NCI-H69 (cell line): ENCODE measurements around the gene RAN.
"Not testable (repeated sequence)": the region's sequence is repeated elsewhere in the genome, so short reads cannot be mapped to it uniquely, and the experiment has no call there.

Source experiments
- DNase-seq: peaks from one replicate; lab custom pipeline; 2025; lab: John Stamatoyannopoulos, UW

RAN gene

DNA sequence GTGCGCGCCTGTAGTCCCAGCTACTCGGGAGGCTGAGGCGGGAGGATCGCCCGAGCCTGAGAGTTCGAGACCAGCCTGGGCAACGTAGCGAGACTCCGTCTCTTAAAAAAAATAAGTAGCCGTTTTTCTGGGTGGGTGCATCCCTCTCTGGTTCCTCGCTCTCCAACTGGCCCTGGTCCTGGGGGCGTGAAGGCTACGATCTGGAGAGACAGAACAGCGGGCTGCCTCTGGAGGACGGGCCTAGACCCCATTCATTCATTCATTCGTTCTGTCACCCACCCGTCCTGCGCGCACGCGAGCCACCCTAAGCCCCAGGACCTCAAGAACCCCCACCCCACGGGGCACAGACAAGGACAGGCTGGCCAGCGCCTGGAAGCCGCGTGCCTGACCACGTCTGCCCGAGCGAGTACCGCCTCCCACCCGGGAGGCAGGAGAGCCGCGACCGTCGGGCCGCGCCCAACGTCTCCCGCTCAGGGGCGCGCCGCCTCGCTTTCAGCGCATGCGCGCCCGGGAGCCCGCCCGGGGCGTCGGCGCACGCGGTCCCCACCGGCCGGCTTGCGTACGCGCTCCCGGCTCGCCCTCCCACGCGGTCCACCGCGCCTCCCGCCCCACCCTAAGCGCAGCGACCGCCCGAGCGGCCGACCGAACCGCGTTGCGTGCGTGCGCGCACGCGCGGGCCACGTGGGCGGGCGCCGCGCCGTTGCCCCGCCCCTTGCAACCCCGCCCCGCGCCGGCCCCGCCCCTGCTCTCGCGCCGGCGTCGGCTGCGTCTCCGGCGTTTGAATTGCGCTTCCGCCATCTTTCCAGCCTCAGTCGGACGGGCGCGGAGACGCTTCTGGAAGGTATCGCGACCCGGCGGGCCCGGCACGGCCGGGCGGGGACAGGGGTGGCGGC is at the start of gene RAN:
TSS of gene RAN (plus strand) at position 781 of the 893 bp plus-strand sequence. CDS start 528 bp downstream, outside the sequence.
- peak; percentile 97 for DNase-seq

- DNase-seq = no peak
These were observed 46.1 kb upstream of the RAN start for GRCh38 chr12:130825771-130826150.

DNA sequence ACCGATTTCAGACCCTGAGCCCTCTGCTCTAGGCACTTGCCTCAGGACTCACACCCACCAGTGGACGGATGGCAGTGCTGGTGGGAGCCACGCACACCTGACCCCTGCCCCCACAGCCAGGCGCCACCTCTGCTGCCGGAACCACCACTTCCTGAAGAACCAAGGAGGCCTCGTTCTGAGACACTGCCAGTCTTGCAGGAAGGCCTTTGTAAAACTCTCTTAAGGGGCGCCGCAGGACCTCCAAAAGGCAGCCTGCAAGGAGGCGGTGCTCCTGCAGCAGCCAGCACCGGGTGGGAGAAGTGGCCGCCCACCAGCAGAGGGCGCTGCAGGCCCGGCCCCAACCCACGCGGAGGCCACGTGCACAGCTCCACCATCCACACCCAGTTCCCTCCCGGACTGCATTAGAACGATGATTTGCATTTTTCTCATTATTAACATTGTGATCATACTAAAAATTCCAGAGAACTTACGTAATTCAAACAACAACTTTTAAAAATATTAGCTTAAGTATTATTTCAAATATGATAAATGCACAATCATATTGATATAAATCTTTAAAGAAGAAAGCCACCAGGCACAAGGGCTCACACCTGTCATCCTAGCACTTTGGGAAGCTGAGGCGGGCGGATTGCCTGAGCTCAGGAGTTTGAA is 45.6 kb upstream of the RAN start:
- DNase-seq = peak; percentile 60

GRCh38 chr12:130827432-130827831 is 44.4 kb upstream of the RAN start:
- DNase-seq = no peak

- peak; percentile 18 for DNase-seq
These were observed 43.0 kb upstream of the RAN start for GRCh38 chr12:130828895-130829294.

DNA sequence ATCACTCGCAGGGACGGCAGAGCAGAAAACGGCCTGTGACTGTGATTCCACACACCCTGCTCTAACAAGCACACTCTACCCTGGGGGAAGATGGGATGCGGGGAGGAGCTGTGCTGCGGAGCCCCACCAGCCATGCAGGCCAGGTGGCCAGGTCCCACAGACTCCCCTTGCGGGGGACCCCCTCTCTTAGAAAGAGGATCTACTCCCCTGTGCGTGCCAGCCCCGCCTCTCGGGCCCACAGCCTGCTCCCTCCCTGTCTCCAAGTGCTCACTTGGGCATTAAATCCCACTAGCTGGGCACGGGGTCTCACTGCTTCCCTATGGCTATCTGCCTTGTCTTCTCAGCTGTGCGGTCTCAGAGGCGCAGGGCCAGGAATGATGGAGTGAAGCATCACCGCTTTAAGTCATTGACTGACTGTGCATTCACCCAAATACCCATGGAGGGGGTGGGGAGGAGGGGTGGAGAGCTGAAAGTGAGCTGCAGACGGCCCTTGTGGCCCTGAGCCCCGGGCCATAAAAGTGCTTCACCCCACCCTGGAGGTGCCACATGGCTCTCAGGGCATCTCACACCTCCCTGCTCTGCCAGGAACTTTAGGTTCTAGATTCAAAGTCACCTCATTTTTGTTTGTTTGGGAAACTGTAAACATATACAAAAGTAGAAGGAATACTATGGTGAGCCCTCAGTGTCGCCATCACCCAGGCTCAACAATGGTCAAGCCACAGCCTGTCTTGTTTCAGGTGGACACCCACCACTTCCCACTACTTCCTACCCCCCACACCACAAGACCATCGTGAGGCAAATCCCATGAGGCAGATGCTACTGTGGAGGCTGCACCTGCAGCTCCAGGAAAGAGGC is 42.2 kb upstream of the RAN start:
- peak; percentile 15 for DNase-seq

DNA sequence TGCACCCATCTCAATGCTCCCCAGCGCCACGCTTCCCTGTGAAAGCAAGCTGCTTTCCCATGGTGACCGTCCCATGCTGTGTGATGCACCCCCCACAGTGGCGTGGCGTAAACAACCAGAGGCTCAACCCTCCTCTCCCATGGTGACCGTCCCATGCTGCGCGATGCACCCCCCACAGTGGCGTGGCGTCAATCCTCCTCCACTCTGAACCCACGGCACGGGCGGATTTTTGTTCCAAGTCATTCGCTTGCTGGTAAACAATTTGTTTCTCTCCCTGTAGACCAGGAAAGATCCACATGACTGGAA is 41.7 kb upstream of the RAN start:
- DNase-seq = peak; percentile 89

DNA sequence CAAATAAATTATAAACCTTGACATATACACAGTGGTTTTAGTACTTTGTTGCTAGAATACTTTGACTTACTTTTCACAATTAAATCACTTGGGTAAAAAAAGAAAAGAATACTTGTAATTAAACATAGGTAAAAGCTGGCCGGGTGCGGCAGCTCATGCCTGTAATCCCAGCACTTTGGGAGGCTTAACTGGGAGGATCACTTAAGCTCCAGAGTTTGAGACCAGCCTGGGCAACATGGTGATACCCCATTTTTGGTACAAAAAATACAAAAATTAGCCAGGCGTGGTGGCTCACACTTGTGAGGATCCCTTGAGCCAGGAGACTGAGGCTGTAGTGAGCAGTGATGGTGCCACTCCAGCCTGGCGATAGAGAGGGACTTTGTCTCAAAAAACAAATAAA is 40.6 kb upstream of the RAN start:
- DNase-seq = peak; percentile 9

- peak; percentile 42 for DNase-seq
These were observed 39.9 kb upstream of the RAN start for GRCh38 chr12:130831876-130832405.

- DNase-seq = no peak
These were observed 39.2 kb upstream of the RAN start for GRCh38 chr12:130832561-130833209.

- DNase-seq = no peak
These were observed 36.9 kb upstream of the RAN start for GRCh38 chr12:130835011-130835410.

- no peak for DNase-seq
These were observed 36.4 kb upstream of the RAN start for GRCh38 chr12:130835436-130835835.

GRCh38 chr12:130838284-130838950 is 33.4 kb upstream of the RAN start:
- peak; percentile 71 for DNase-seq

- peak; percentile 91 for DNase-seq
These were observed 32.7 kb upstream of the RAN start, which contains the start of gene STX2 for GRCh38 chr12:130838951-130839769. TSS of gene STX2 (minus strand) at chr12:130839250. CDS start at chr12:130839099, 151 bp downstream.

DNA sequence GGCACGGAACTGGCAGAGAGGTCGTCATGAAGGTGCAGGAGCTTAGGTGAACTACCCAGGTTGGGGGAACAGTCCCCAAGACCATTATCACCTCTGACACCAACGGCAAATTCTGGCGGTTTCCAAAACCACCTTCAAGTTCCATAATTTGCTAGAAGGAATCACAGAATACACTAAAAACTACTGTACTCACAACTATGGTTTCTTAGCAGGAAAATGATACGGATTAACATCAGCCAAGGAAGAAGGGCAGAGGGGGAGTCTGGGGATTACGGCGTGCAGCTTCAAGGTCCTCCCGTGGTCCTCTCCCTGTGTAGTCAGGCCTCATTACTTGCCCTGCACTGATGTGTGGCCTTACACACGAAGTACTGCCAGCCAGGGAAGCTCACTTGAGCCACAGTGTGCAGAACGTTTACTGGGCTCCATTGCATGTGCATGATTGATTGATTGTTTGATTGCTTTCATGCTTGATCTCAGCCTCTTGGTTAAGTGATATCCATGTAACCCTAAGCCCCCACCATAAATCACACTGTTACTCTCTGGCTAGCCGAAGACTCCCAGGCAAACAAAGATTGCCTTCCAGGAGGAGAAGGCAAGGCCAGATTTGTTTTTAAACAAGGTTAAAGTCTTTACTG is 32.0 kb upstream of the RAN start:
- DNase-seq = peak; percentile 27

DNA sequence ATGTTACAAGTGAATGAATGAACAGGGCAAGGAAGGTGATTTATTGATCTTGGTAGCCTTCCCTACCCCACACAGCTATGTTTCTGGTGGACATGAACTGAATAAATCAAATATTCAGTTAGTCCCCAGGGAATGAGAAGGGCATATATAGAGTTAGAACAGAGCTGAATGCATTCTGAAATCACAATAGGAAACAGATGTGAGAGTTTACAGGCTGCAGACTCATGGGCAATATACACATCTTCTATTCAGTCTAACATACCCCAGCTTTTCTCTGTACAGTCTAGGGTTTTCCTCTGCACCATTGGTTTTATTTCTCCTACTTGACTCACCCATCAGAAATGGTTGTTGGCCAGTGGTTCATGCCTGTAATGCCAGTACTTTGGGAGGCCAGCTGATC is 25.5 kb upstream of the RAN start:
- peak; percentile 12 for DNase-seq

- DNase-seq = no peak
These were observed 24.8 kb upstream of the RAN start for GRCh38 chr12:130847112-130847511.

- not testable (repeated sequence) for DNase-seq
These were observed 23.8 kb upstream of the RAN start for GRCh38 chr12:130848105-130848504.

GRCh38 chr12:130848785-130849305 is 23.0 kb upstream of the RAN start:
- DNase-seq = not testable (repeated sequence)
